Measurements from ENCODE around the gene COL21A1.

The COL21A1 gene

GRCh38 chr6:56188429-56188828 lies 59.0 kb downstream of the COL21A1 start:
- no peak for DNase-seq (ENCODE audit: low read depth, low spot score)

DNA sequence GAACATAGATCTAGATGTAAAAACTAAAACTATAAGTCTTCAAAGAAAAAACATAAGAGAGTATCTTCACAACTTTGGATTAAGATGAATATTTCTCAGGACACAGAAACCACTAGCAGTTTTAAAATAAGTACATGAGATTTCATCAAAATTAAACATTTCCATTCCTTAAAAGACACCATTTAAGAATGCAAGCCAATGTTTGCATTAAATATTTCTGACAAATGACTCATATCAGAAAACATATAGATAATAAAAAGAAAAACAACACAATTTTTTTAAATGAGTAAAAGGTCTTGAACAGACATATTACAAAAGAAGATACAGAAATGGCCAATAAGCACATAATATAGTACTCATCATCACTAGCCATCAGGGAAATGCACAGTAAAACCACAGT lies 59.7 kb downstream of the COL21A1 start:
- no peak for DNase-seq (ENCODE audit: low read depth, low spot score)

DNA sequence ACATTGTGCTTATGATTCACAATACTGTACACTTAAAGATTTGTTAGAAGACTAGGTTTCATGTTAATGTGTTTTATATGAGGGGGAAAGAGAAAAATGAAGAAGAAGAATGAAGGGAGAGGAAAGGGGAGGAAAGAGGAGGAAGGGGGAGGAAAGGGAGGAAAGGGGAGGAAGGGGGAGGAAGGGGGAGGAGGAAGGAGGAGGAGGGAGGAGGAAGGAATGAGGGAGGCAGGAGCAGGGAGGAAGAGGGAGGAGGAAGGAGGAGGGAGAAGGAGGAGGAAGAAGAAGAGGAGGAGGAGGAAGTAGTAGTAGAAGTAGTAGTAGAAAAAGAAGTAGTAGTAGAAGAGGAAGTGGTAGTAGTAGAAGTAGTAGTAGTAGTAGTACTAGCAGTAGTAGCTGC lies 70.6 kb downstream of the COL21A1 start:
- DNase-seq (ENCODE audit: low read depth, low spot score) = no peak

- no peak for DNase-seq (ENCODE audit: low read depth, low spot score)
Measured at GRCh38 chr6:56173228-56173627, 74.2 kb downstream of the COL21A1 start.

- DNase-seq (ENCODE audit: low read depth, low spot score) = no peak
Measured at GRCh38 chr6:56172144-56172543, 75.2 kb downstream of the COL21A1 start.

GRCh38 chr6:56169366-56169765 lies 78.0 kb downstream of the COL21A1 start:
- no peak for DNase-seq (ENCODE audit: low read depth, low spot score)

GRCh38 chr6:56168596-56168995 lies 78.8 kb downstream of the COL21A1 start:
- no peak for DNase-seq (ENCODE audit: low read depth, low spot score)

DNA sequence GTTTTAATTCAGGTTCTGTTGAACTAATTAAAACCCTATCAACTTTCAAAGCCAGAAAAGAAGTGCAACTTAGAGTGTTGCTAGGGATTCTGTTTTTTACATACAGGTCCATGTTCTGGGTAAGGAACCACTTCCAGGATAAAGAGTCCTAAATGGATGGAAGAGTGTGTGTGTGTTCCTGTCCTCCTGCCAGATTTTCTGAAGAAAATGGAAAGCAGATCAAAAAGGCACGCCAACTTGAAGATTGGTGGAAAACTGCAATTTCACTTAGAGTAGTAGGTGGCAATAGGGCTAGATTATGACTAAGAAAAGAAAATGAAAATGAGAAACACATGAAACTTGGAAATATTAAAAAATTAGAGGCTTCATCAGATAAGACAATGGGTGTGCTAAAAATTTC lies 85.3 kb downstream of the COL21A1 start:
- no peak for DNase-seq (ENCODE audit: low read depth, low spot score)

DNA sequence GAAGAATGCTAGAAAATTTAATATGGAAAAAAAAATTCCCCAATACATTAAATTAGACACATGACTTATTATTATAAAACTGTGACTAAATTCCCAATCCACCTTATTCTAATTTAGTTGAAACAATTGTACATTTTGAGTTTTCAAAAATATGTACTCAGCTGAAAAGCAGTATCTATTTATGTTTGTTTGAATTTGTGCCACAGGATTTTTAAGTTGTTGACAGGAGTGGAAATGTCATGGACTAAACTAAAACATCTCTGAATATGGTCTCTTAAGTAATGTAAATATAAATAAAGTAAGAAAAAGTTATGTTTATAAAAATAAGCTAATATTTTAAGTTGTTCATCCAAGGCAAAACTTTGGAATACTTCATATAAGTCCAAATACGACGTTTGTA lies 86.9 kb downstream of the COL21A1 start:
- no peak for DNase-seq (ENCODE audit: low read depth, low spot score)

- no peak for DNase-seq (ENCODE audit: low read depth, low spot score)
Measured at GRCh38 chr6:56158571-56158970, 88.8 kb downstream of the COL21A1 start.

DNA sequence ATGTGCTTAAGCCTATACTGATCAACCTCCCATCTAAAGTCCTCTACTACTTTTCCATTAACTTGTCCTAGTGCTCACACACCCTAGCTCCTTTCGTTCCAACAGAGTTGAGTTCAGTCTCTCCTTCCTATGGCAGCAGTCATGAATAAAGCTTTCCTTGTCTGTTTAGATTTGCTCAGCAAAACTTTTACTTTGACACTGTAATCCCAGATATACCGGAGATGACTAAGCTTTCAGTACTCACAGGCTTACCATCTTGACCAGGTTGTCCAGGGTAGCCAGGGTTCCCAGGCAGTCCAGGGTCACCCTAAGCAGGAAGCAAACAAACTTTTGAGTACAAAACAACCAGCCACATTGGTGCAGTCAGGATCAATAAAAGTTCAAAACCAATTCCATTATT lies 90.7 kb downstream of the COL21A1 start:
- DNase-seq (ENCODE audit: low read depth, low spot score) = no peak

DNA sequence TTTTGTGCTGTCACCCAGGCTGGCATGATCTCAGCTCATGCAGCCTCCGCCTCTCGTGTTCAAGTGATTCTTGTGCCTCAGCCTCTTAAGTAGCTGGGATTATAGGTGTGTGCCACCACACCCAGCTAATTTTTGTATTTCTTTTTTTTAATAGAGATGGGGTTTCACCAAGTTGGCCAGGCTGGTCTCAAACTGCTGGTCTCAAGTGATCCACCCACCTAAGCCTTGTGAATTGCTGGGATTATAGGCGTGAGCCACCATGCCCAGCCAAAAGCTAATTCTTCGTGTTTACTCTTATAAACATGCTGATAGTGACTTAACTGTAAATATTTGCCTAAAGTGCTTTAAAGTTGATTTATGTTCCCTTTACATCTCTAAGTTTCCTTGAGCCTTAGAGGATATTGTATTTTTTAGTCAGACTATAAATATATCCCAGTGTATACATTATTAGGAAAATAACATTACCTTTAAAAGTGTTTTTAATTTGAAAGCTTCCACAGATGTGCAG lies 91.7 kb downstream of the COL21A1 start:
- DNase-seq (ENCODE audit: low read depth, low spot score) = no peak

DNA sequence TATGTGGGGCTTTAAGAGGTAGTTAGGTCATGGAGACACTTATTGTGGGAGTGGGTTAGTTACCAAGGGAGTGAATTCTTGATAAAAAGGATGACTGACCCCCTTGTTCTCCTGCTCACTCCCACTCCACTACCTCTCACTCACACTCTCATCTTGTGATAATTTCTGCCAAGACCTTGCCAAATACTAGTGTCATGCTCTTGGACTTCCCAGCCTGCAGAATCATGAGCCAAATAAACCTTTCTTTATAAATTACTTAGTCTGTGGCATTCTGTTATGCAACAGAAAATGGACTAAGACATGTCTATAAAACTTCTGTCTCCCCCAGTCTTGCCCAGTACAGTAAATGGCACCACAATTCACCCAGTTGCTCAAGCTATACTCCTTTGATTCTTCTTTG lies 93.3 kb downstream of the COL21A1 start:
- DNase-seq (ENCODE audit: low read depth, low spot score) = no peak

DNA sequence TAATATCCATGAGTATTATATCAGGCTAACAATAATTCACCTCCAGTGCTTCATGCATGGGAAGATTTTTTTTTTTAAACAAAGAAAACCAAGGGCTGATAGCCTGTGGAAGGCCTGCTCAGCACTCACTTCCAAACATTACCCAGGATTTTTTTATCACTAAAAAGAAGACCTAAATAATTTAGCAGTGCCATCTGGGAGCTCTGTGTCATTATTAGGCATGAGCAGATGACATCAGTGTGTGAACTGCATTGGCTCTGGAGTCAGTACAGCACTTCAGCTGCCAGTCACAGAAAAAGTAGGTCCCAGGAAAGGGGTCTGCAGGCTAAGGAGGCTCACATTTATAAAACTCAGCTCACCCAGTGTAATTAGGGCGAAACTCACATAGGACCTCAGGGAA lies 94.8 kb downstream of the COL21A1 start:
- DNase-seq (ENCODE audit: low read depth, low spot score) = no peak

DNA sequence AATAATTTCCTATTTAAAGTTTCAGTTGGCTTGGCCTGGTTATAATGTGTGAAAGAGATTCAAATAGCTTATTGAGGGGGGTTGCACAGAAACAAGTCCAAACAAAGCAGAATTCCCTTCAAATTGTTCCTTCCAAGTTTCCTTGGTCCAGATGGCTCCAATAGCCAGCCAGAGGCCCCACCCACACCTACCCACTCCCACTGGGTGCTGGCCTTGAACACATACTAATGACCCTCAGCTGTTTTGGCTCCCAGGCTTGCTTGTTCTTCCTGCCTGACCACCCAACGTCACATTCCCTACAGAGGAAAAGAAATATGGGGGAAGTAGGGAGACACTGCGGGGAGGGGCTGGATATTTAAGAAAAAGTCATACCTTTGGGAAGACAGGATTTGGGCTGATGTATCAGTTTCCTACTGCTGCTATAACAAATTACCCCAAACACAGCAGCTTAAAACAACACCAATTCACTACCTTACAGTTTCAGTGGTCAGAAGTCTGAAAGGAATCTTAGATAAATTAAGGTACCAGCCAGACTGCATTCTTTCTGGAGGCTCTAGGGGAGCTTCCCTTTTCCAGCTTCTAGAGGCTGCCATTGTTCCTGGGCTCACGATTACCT lies 95.7 kb downstream of the COL21A1 start:
- no peak for DNase-seq (ENCODE audit: low read depth, low spot score)

GRCh38 chr6:56148488-56149186 lies 98.7 kb downstream of the COL21A1 start:
- DNase-seq (ENCODE audit: low read depth, low spot score) = no peak

DNA sequence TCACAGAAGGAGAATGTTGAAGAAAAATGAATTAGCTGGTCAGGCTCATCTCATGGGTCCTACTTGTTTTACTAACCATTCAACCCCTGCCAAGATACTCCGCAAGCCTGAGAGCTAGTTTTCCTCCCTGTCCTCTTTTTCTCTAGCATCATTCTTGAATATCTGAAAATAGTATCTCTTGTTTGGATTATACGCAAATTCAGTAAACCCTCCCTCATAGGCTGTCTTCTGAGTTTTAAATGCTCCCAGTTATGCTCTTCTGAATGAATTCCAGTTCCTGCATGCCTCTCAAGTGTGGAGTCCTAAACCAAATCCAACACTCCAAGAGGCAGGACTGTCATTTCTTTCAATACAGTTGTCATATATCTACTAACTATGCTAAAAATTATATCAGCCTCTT lies 99.6 kb downstream of the COL21A1 start:
- DNase-seq (ENCODE audit: low read depth, low spot score) = no peak

GRCh38 chr6:56146086-56146485 lies 101.3 kb downstream of the COL21A1 start:
- no peak for DNase-seq (ENCODE audit: low read depth, low spot score)

- no peak for DNase-seq (ENCODE audit: low read depth, low spot score)
Measured at GRCh38 chr6:56145616-56146015, 101.8 kb downstream of the COL21A1 start.

DNA sequence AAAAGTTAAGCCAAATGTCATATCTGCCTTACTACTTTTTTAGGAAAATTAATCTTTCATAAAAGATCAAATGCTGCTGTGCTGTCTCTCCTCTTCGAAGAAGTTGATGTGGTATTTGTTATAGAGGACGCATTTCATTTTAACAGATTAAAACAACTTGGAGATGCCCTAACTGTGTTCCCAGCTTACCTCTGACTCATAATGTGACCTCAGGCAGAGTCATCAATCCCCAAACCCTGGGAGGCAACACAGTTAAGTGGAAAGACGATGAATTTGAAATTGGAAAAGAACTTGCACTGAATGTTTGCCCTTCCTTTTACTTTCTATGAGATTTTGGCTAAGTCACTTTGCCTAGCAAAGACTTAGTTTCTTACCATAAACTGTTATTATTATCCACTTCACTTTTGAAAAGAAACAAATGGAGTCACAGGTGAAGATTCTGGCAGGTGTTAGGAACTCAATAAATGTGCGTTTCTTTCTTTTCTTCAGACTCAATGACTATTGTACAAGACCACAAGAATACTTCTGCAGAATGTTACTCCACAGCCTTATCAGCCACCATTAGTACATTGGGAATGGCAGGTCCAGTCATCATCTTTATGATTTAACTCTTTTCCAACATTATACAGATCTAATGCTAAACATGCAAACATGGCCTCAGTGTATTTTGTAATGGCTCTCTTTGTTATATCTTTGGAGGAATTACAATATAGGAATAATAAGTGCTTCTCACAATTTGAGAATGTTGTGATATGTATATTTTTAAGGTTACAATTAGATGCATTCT lies 102.6 kb downstream of the COL21A1 start:
- no peak for DNase-seq (ENCODE audit: low read depth, low spot score)

DNA sequence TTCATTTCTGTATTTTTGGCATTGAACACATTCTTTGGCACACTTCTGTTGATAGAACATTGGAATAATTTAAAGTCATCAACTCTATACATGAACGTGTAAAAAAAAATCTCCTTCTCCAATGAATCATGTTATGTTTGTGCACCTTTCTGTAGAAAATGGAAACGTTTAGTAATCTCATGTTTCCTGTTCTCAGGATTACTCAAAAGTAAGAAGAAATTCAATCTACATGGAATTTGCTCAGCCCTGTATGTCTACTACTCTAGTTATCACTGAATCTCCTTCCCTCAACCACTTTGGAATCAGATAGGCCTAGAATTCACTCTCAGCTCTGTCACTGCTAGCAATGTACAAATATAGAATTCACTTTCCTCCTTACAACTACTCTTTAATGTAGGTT lies 103.6 kb downstream of the COL21A1 start:
- DNase-seq (ENCODE audit: low read depth, low spot score) = no peak

DNA sequence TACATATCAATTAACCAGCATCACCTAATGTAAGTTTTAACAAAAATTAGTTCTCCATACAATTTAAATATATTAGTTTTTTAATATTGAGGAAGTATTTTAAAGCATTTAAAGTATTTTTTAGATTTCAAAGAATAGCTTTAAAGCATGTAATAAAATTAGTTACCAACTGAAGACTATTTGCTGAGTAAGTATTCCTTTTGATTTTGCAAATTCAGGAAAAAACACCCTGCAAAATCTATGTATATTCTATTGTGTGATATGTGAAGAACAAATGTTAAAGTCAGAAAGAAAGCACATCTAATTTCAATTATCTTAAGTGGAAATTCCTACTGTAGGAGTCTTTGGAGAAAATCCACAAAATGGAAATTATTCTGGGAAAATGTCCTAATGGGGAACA lies 107.3 kb downstream of the COL21A1 start:
- no peak for DNase-seq (ENCODE audit: low read depth, low spot score)

GRCh38 chr6:56115715-56116114 lies 131.7 kb downstream of the COL21A1 start:
- no peak for DNase-seq (ENCODE audit: low read depth, low spot score)
